GM18502 (cell line): ENCODE results near the gene COMT.

Experiments used
- ATAC-seq: cut with Tn5 transposase; IDR thresholded peaks from one replicate; pipeline ENCODE4 v1.9.1; 2021; ENCODE audit warnings: mild to moderate bottlenecking; ENCODE audit not compliant: unreplicated experiment, poor library complexity

COMT gene

GRCh38 chr22:19951346-19951745, 9.8 kb downstream of the COMT start:
- no peak for ATAC-seq

GRCh38 chr22:19955241-19956128, 13.9 kb downstream of the COMT start:
- ATAC-seq = no peak

GRCh38 chr22:19957445-19957844, 15.9 kb downstream of the COMT start:
- ATAC-seq = no peak

DNA sequence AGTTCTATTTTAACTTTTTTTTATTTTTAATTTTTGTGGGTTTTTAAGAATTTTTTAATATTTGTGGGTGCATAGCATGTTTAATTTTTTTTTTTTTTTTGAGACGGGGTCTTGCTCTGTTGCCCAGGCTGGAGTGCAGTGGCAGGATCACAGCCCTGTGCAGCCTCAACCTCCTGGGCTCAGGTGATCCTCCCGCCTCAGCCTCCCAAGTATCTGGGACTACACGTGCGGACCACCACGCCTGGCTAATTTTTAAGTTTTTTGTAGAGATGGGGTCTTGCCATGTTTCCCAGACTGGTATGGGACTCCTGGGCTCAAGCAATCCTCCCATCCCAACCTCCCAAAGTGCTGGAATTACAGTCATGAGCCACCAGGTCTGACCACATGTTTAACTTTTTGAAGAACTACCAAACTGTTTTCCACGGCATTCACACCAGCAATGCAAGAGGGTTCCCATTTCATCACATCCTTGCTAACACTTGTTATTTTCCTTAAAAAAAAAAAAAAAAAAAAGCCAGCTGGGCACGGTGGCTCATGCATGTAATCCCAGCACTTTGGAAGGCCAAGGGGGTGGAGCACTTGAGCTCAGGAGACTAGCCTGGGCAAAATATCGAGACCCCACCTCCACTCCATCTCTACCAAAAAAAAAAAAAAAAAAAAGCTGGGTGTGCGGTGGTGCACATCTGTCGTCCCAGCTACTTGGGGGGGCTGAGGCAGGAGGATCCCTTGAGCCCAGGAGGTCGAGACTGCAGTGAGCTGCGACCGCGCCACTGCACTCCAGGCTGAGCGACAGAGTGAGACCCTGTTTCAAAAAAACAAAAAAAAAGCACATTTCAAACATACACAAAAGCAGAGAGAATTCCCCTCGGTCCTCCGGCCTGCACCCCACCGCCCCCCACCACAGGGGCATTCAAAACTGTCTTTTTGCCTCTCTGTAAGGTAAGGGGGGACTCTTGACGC, 16.8 kb downstream of the COMT start:
- no peak for ATAC-seq

GRCh38 chr22:19959043-19959586, 17.5 kb downstream of the COMT start:
- no peak for ATAC-seq

DNA sequence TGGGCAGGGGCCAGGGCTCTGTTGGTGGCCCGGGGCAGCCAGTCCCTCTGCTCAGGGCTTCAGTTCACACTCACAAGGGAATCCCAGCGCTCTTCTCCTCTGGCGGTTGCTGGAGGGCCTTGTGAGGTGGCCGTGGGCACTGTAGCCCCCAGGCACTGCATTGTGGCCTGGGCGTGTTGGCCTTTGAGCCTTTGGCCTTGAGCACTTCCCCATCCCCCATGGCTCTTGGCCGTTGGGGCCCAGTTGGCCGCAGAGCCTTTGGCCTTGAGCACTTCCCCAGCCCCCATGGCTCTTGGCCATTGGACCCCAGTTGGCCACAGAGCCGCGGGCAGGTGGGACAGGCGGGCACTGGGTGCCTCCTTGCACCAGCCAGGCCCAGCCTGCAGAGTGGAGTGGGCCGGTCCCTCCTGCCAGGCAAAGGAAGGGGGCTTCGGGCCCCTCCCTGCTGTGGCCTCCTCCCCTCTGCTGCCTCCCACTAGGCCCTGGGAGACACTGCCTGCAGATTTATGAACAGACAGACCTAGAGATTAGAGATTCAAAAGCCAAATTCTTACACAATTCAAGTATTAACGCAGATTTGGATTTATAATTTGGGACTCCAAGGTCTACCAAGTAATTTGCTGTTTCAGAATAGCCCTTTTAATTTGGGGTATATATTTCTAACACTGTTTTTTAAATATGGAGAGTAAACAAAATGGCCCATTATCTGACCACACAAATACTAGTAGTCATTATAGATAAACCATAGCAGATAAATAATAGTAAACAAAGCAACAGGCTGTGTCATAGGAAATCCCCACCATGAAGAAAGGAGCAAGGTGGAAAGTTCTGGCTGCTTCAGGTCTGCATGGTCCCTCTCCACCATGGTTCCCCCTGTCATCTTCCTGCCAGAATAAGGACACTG, 18.3 kb downstream of the COMT start:
- ATAC-seq = no peak

DNA sequence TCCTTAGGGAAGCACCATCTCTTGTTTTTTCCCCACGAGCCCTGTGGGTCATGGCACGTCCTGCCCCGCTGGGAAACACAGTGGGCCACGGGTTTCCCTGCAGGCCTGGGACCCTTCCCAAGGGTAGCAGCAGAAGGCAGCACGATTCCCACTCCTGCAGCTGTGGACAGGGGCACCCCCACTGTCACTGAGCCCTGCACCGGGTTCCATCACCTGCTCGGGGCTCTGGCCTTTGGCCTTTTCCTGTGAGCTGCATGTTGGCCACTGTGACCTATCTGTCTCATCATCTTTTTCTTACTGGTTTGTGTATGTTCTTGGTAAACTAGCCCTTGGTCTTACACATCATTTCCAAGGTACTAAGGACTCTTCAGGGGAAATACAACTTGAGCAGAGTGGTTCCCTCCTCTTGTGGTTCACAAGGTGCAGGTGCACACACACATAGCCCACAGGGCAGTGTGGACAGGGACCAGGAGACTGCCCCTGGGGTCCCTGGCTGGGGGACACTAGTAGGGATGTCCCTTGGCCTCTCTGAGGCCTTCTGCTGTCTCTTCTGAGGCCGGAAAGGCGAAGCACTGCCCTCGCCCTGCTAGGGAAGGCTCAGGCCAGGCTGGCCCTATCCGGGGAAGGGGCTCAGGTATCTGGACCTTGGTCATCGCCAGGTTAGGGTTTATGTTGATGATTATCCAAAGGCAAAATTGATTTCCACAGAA, 19.1 kb downstream of the COMT start:
- no peak for ATAC-seq

GRCh38 chr22:19961201-19961580, 19.6 kb downstream of the COMT start:
- ATAC-seq = no peak

DNA sequence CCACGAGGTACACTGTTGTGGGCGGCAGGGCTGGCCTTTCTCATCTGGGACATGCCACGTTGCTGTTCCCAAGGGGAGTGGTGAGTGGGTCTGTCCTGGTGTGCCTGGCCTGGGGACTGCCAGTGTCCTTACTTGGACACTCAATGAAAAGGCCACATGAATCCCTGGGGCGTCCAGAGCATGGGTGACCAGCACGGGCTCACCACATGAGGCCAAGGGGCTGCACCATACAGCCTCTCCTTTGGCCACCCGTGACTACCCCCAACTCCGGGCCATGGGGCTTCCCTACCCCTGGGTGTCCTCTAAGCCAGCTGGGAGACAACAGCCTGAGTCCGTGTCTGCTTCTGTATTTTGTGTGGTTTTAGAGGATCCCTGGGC, 20.3 kb downstream of the COMT start:
- no peak for ATAC-seq

DNA sequence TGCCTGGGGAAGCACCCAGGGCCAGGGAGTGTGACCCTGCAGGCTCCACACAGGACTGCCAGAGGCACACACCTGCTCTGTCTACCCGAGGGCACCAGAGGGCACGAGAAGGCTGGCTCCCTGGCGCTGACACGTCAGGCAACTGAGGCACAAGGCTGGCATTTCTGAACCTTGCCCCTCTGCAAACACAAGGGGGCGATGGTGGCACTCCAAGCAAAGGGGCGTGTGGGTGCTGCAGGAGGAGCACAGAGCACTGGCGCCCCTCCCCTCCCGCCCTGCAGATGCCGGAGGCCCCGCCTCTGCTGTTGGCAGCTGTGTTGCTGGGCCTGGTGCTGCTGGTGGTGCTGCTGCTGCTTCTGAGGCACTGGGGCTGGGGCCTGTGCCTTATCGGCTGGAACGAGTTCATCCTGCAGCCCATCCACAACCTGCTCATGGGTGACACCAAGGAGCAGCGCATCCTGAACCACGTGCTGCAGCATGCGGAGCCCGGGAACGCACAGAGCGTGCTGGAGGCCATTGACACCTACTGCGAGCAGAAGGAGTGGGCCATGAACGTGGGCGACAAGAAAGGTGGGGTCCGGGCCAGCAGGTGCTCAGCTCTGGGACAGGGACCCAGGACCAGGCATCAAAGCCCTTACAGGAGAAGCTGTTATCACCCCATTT, 20.8 kb downstream of the COMT start:
- no peak for ATAC-seq

DNA sequence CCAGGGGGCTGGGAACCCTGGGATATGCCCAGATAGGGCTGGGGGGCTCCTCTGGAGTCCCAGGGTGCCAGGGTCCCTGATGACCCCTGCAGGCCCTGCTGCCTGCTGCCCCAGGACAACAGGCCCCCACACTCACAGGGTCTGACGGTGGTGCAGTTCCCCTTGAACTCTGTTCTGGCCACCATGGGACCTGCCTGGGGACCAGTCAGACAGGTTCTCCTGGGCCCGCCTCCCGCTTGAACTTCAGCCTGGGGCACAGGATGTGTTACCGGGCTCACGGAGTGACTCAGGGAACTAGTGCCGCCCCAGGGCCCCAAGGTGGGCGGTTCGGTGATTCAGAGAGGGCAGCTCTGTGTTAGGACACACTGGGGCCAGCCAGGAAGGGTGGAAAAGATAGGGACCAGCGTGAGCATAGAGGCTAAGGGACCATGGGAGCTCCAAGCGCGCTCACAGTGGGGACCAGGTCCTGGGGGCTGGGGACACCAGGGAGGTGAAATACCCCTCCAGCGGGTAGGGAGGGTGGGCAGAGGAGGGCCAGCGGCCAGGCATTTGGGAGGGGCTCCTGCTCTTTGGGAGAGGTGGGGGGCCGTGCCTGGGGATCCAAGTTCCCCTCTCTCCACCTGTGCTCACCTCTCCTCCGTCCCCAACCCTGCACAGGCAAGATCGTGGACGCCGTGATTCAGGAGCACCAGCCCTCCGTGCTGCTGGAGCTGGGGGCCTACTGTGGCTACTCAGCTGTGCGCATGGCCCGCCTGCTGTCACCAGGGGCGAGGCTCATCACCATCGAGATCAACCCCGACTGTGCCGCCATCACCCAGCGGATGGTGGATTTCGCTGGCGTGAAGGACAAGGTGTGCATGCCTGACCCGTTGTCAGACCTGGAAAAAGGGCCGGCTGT, 21.6 kb downstream of the COMT start:
- ATAC-seq = no peak

DNA sequence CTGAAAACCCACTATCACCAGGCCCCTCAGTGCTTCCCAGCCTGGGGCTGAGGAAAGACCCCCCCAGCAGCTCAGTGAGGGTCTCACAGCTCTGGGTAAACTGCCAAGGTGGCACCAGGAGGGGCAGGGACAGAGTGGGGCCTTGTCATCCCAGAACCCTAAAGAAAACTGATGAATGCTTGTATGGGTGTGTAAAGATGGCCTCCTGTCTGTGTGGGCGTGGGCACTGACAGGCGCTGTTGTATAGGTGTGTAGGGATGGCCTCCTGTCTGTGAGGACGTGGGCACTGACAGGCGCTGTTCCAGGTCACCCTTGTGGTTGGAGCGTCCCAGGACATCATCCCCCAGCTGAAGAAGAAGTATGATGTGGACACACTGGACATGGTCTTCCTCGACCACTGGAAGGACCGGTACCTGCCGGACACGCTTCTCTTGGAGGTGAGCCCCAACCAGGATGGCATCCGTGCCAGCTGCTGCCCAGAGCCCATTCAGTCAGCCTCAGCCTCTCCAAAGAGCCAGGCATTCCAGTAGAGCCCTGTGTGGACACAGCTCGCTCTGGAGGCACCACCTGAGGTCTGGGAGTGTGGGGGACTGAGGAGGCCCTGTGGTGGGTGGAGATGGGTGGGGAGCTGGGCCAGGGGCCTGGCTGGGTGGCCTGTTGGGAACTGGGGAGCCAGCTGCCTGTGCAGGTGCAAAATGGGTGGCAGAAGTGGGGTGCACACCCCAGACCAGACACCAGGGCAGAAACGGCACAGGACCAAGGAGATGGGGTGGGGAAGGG, 22.5 kb downstream of the COMT start:
- ATAC-seq = no peak

GRCh38 chr22:19964701-19965386, 23.3 kb downstream of the COMT start:
- no peak for ATAC-seq

- no peak for ATAC-seq
These were observed 24.5 kb downstream of the COMT start for GRCh38 chr22:19965771-19966709.

DNA sequence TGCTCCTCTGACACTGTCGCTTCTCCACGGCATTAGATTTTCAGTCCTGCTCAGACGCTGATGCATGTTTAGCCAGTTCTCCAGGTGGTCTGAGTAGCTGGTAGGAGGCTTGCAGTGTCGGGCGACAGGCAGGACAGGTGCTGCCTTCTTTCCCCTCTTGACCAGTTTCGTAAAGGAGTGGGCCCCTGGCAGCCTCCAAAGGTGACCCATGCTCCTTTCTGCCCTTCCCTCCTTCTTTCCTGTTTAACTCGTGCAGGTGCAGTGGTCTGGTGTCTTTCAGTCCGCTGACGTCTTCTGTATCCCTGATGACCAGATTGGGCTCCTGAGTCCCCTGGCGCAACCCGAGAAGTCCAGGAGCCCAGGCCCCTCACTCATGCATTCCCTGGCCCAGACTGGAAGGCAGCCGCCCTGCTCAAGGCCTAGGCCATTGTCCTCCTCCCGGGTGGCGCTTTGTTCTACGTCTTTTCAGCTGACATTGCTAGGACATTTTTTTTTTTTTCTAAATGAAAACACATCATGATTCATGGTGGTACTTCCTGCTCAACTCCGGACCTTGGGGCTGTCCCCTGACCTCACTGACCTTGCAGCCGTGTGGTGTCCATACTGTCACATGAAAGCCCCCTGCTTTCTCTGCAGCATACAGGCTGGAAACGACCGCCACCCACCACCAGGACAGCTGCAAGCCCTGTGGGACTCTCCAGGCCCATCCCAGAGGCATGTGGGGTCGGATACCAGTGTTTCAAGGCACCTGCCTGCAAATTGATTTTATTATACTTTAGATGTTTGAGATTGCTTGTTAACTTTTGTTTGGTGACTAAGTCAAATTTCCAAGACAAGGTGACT, 25.6 kb downstream of the COMT start:
- ATAC-seq = no peak
